ENCODE results near the gene CALML4. TPM values are rescaled to one million over a fixed set of nuclear protein-coding genes. Genes with fewer than 3 reads are reported as not detected.

CALML4 gene
- total and polyA plus RNA-seq, 2 experiments from 2014 or later: 1.4 to 4.5 TPM

DNA sequence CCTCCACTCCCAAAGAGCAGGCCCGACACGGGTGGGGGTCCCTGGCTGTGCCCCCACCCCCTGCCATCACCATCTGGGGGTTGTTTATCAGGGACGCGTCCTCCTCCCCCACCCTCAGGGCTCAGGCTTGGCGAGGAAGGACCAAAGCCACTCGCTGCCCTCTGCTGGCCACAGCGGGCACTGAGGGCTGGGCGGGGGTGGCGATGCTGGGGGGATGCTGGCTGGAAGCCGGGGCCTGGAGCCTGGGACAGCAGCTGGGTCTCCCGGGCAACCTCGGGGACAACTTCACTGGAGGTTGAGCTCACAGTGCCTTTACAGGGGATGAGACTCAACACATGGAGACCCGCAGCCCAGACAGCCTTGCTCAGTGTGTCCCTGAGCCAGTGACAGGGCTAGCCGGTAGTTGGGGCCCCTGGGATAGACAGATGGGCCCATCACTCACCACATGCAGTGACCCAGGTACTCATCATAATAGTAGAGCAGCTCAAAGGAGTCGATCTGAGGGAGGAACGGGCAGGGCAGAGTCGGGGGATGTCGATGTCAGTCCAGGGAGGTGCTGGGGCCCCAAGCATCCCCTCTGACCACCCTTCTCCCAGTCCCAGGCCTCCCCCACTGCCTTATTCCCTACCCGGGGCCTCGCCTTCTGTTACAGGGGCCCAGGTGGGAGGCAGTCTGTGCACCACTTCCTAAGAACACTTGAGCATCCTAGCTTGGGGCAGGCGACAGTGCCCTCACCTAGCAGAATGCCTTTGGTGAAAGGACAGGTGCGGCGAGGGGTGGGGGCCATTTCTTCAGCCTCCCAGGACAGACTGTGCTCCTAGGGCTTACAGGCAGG lies 5.9 kb upstream of the CALML4 start:
- DNase-seq (ENCODE audit: low read depth in 1 of 2, low spot score in 1 of 2): peak; percentile 68 to 78
- Histone ChIP-seq H3K27me3 (no peaks in the 10 kb centered on the region), H3K36me3 (no peaks in the 10 kb centered on the region), H3K27ac (no peak overlapping the region), H3K4me1 (ENCODE audit: low read depth) (no peaks in the 10 kb centered on the region), H3K9me3 (ENCODE audit: low read depth) (no peaks in the 10 kb centered on the region), H3K4me3 (no peak overlapping the region)
- TF ChIP-seq, protein P1, sequence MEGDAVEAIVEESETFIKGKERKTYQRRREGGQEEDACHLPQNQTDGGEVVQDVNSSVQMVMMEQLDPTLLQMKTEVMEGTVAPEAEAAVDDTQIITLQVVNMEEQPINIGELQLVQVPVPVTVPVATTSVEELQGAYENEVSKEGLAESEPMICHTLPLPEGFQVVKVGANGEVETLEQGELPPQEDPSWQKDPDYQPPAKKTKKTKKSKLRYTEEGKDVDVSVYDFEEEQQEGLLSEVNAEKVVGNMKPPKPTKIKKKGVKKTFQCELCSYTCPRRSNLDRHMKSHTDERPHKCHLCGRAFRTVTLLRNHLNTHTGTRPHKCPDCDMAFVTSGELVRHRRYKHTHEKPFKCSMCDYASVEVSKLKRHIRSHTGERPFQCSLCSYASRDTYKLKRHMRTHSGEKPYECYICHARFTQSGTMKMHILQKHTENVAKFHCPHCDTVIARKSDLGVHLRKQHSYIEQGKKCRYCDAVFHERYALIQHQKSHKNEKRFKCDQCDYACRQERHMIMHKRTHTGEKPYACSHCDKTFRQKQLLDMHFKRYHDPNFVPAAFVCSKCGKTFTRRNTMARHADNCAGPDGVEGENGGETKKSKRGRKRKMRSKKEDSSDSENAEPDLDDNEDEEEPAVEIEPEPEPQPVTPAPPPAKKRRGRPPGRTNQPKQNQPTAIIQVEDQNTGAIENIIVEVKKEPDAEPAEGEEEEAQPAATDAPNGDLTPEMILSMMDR (IDR thresholded peaks at IDR 0.05; ENCODE audit: low read depth, low read length): peak; percentile 88

DNA sequence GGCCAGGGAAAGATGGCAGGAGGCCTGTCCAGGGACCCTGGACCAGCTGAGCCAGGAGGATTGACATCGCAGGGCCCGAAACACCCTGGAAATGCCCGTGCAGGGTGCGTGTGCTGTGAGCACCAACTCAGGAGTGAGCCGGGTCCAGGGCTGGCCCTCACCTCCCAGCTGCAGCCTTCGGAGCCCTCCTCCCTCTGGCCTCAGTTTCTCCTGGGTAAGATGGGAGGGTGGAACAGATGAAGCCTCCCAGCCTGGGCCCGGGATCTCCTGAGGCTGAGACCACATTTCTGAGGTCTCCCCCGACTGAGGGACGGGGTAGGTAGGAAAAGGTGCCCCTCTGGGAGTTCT lies 5.3 kb upstream of the CALML4 start:
- no peaks in the 10 kb centered on the region for H3K9me3 ChIP-seq (ENCODE audit: low read depth)
- TF ChIP-seq, protein P1 (IDR thresholded peaks at IDR 0.05; ENCODE audit: low read depth, low read length): no peak
- DNase-seq (ENCODE audit: low read depth in 1 of 2, low spot score in 1 of 2): no peak
- H3K36me3 ChIP-seq: no peaks in the 10 kb centered on the region
- no peaks in the 10 kb centered on the region for H3K4me1 ChIP-seq (ENCODE audit: low read depth)
- no peaks in the 10 kb centered on the region for H3K27me3 ChIP-seq
- H3K4me3 ChIP-seq: no peak overlapping the region
- no peak overlapping the region for H3K27ac ChIP-seq

DNA sequence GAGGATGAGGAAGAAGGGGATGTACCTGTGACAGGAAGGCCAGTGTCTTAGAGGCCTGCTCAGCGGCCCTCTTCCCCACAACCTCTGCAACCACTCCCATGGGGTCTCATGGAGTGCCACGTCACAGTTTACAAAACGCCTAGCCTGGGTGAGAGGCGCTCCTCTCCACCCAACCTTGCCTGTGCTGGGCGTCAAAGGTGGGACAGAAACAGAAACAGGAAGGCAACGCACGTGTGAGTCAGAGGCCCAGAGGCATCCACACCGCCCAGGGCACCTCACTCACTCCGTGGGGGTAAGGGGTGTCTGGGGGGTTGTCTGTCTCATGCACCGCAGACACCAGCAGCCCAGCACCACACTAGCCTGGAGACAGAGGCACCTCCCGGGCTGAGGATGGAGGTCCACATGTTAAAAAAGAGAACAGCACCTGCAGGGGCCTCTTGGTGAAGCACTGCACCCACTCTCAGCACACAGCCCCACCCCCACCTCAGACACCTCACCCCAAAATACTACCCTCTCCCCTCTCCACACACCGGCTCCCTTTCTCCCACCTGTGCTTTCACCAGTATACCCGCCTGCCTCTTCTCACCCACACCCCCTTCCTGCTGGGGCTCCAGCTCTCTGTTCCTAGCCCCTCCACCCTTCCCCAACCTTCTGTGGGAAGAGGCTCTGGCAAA lies 4.7 kb upstream of the CALML4 start:
- Histone ChIP-seq H3K4me1 (ENCODE audit: low read depth) (no peaks in the 10 kb centered on the region), H3K9me3 (ENCODE audit: low read depth) (no peaks in the 10 kb centered on the region), H3K27me3 (no peaks in the 10 kb centered on the region), H3K36me3 (no peaks in the 10 kb centered on the region), H3K4me3 (no peak overlapping the region), H3K27ac (no peak overlapping the region)
- TF ChIP-seq, protein P1 (IDR thresholded peaks at IDR 0.05; ENCODE audit: low read depth, low read length): no peak
- DNase-seq (ENCODE audit: low read depth in 1 of 2, low spot score in 1 of 2): no peak

DNA sequence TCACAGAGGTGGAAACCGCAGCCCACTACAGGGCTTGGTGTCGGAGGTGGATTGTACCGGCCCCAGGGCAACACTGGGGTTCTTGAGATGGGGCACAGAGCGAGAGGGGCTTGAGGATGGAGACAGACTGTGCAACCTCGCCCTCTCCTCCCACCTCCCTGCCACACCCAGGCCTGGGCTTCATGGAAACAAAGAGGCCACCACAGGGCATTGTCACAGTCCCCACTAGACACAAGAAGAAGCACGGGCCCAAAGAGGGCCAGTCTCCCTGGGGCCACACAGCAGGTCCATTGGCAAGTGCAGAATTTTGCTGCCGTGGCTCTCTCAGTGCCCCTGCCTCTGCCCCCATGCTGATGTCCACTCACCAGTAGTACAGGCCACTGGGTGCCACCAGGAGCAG lies 4.1 kb upstream of the CALML4 start:
- H3K4me1 ChIP-seq (ENCODE audit: low read depth): no peaks in the 10 kb centered on the region

DNA sequence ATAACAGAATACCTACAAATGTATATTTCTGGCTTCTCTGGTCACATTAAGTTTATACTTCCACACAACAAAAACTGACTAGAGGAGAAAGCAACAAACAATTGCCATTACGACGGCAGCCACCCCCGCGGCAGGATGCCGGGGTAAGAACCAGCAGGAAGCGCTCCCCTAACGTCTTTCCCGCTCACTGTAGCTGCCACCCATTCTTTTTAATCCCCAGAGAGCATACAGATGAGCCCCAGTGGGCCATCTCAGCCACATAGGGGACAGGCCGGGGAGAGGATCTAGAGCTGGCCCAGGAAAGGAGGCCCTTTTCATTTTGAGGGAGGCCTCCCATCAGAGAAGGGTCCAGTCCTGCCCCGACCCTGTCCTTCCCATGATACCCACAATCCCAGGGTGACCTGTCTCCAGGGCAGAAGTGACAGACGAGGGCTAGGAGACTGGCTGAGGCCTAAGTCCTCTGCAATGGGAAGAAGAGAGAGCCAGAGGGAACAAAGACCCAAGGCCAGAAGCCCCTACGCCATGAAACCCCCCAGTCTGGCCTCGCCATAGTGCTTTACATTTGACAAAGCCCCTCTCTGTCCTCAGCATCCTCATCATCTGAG lies 3.6 kb upstream of the CALML4 start:
- no peaks in the 10 kb centered on the region for H3K4me1 ChIP-seq (ENCODE audit: low read depth)
- DNase-seq (ENCODE audit: low read depth in 1 of 2, low spot score in 1 of 2): no peak
- TF ChIP-seq, protein P1 (IDR thresholded peaks at IDR 0.05; ENCODE audit: low read depth, low read length): no peak
- no peak overlapping the region for H3K27ac ChIP-seq
- H3K27me3 ChIP-seq: no peaks in the 10 kb centered on the region
- no peaks in the 10 kb centered on the region for H3K9me3 ChIP-seq (ENCODE audit: low read depth)
- no peak overlapping the region for H3K4me3 ChIP-seq
- no peaks in the 10 kb centered on the region for H3K36me3 ChIP-seq

More for the DNA sequence above, 4.1 kb upstream of the CALML4 start:
- H3K36me3 ChIP-seq: no peaks in the 10 kb centered on the region
- H3K9me3 ChIP-seq (ENCODE audit: low read depth): no peaks in the 10 kb centered on the region
- no peaks in the 10 kb centered on the region for H3K27me3 ChIP-seq
- H3K4me3 ChIP-seq: no peak overlapping the region
- no peak overlapping the region for H3K27ac ChIP-seq
- no peak for DNase-seq (ENCODE audit: low read depth in 1 of 2, low spot score in 1 of 2)
- TF ChIP-seq, protein P1 (IDR thresholded peaks at IDR 0.05; ENCODE audit: low read depth, low read length): no peak
